Mesenchymal stem cell (in vitro differentiated cells and primary cell): ENCODE data around the gene MDFIC2.

Source experiments
- DNase-seq: peaks from one replicate; pipeline ENCODE4 v3.0.0-alpha.2; 2013
- H2AFZ ChIP-seq: one replicate; pipeline ENCODE4 v1.6.1; 2013; ENCODE audit warnings: low read depth, mild to moderate bottlenecking, control low read depth, inconsistent platforms, low read length, moderate library complexity
- H2AK5ac ChIP-seq: 2 replicates; pipeline ENCODE4 v1.6.1; 2013; ENCODE audit warnings: low read length, moderate library complexity, mild to moderate bottlenecking, inconsistent platforms; ENCODE audit not compliant: severe bottlenecking
- H2BK120ac ChIP-seq: one replicate; pipeline ENCODE4 v1.6.1; 2013; ENCODE audit warnings: low read depth, mild to moderate bottlenecking, inconsistent platforms, low read length, moderate library complexity
- H2BK12ac ChIP-seq, 2 experiments: one replicate each; pipeline ENCODE4 v1.6.1; 2013; ENCODE audit warnings: inconsistent platforms in 2 of 2, low read length in 2 of 2, mild to moderate bottlenecking in 2 of 2, moderate library complexity in 2 of 2, control low read depth in 1 of 2
- H2BK15ac ChIP-seq: one replicate; pipeline ENCODE4 v1.6.1; 2013; ENCODE audit warnings: mild to moderate bottlenecking, low read depth, inconsistent platforms; ENCODE audit not compliant: poor library complexity, severe bottlenecking
- H2BK5ac ChIP-seq: 2 replicates; pipeline ENCODE4 v1.6.1; 2013; ENCODE audit warnings: low read depth, mild to moderate bottlenecking, low read length, control low read depth, inconsistent platforms; ENCODE audit not compliant: poor library complexity, severe bottlenecking
- H3K14ac ChIP-seq, 2 experiments: one replicate each; pipeline ENCODE4 v1.6.1; 2013; ENCODE audit warnings: inconsistent platforms in 2 of 2, low read length in 2 of 2, control low read depth in 1 of 2, mild to moderate bottlenecking in 1 of 2, moderate library complexity in 1 of 2
- H3K18ac ChIP-seq, 2 experiments: one replicate each; pipeline ENCODE4 v1.6.1; 2013; ENCODE audit warnings: inconsistent platforms in 2 of 2, low read length in 2 of 2, control low read depth in 1 of 2, low read depth in 1 of 2, mild to moderate bottlenecking in 1 of 2
- H3K23ac ChIP-seq, 2 experiments: one replicate each; pipeline ENCODE4 v1.6.1; 2013; ENCODE audit warnings: inconsistent platforms in 2 of 2, low read length in 2 of 2, mild to moderate bottlenecking in 2 of 2, moderate library complexity in 2 of 2, control low read depth in 1 of 2
- H3K27ac ChIP-seq: 2 replicates; pipeline ENCODE4 v1.5.1; 2013; ENCODE audit warnings: mild to moderate bottlenecking, moderate library complexity, low read length, control low read depth, inconsistent platforms; ENCODE audit not compliant: poor library complexity, severe bottlenecking
- H3K27me3 ChIP-seq, 2 experiments: 2 replicates each; pipeline versions ENCODE4 v1.6.1 to v1.7.0; 2013; ENCODE audit warnings: low read length in 2 of 2, mild to moderate bottlenecking in 2 of 2, moderate library complexity in 2 of 2, control low read depth in 1 of 2, inconsistent platforms in 1 of 2; ENCODE audit not compliant: control insufficient read depth in 1 of 2, insufficient read depth in 1 of 2
- H3K36me3 ChIP-seq, 2 experiments: 2 replicates each; pipeline versions ENCODE4 v1.6.1 to v1.7.0; 2013; ENCODE audit warnings: low read length in 2 of 2, control low read depth in 1 of 2, inconsistent platforms in 1 of 2, low read depth in 1 of 2, mild to moderate bottlenecking in 1 of 2; ENCODE audit not compliant: insufficient read depth in 2 of 2, control insufficient read depth in 1 of 2
- H3K4ac ChIP-seq, 2 experiments: one replicate each; pipeline ENCODE4 v1.6.1; 2013; ENCODE audit warnings: inconsistent platforms in 2 of 2, low read length in 2 of 2, mild to moderate bottlenecking in 2 of 2, moderate library complexity in 2 of 2, control low read depth in 1 of 2, low read depth in 1 of 2
- H3K4me1 ChIP-seq: 2 replicates; pipeline ENCODE4 v1.6.1; 2013; ENCODE audit warnings: low read depth, low read length, control low read depth; ENCODE audit not compliant: control insufficient read depth, insufficient read depth
- H3K4me2 ChIP-seq: 2 replicates; pipeline ENCODE4 v1.6.1; 2013; ENCODE audit warnings: low read length, mild to moderate bottlenecking, inconsistent platforms; ENCODE audit not compliant: poor library complexity, severe bottlenecking
- H3K4me3 ChIP-seq, 2 experiments: 2 replicates each; pipeline versions ENCODE4 v1.5.1 to v1.7.0; 2013; ENCODE audit warnings: low read length in 2 of 2, mild to moderate bottlenecking in 2 of 2, control low read depth in 1 of 2, low read depth in 1 of 2; ENCODE audit not compliant: insufficient read depth in 1 of 2
- H3K79me1 ChIP-seq: replicated peaks from 2 replicates; pipeline ENCODE4 v1.6.1; 2013; ENCODE audit warnings: mild to moderate bottlenecking, control low read depth, low read length, inconsistent platforms; ENCODE audit not compliant: poor library complexity, severe bottlenecking
- H3K9ac ChIP-seq: 2 replicates; pipeline ENCODE4 v1.7.0; 2013; ENCODE audit warnings: mild to moderate bottlenecking, low read length, moderate library complexity
- H3K9me3 ChIP-seq: 2 replicates; pipeline ENCODE4 v1.7.0; 2013; ENCODE audit warnings: mild to moderate bottlenecking, low read length; ENCODE audit not compliant: control insufficient read depth
- H4K8ac ChIP-seq: one replicate; pipeline ENCODE4 v1.6.1; 2013; ENCODE audit warnings: inconsistent platforms, mild to moderate bottlenecking, low read length, moderate library complexity
- H4K91ac ChIP-seq: one replicate; pipeline ENCODE4 v1.6.1; 2013; ENCODE audit warnings: mild to moderate bottlenecking, low read length, inconsistent platforms
- WGBS: methylation state at CpG from one replicate; pipeline ENCODE4 v1.1.7; 2013; ENCODE audit warnings: mixed read lengths; 5-methylcytosine and 5-hydroxymethylcytosine counted together

MDFIC2 gene

DNA sequence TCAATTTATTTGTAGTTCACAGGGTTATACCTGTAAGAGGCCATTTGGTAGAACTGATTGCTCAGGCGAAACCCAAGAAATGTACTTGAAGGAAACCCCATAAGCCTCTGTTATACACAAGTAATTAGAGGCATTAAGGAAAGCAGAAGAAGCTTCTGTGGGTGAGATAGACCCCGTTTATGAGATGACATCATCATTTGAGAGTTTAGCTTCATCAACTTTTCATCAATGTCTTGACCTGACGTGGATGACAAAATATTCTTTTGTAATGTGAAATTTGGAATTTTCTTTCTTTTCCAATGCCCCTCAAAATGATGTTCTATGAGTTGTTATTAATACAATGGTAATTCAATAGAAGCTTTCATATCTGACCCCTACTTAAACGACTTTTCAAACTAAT lies 136.2 kb downstream of the MDFIC2 start:
- Histone ChIP-seq H3K9ac (no peak overlapping the region), H2BK5ac (no peak overlapping the region), H4K91ac (no peak overlapping the region), H3K9me3 (no peaks in the 10 kb centered on the region), H3K4me3 (no peak overlapping the region), H3K4me1 (no peaks in the 10 kb centered on the region), H2AK5ac (no peak overlapping the region), H3K79me1 (no peaks in the 10 kb centered on the region), H3K4ac (no peak overlapping the region), H2AFZ (no peak overlapping the region), H3K36me3 (no peaks in the 10 kb centered on the region), H4K8ac (no peak overlapping the region), H3K23ac (no peak overlapping the region), H2BK120ac (no peak overlapping the region), H2BK15ac (no peak overlapping the region), H3K27me3 (peaks cover 0 to 3% of the 10 kb centered on the region in 2 experiments), H2BK12ac (no peak overlapping the region), H3K4me2 (no peak overlapping the region), H3K14ac (no peak overlapping the region), H3K27ac (no peak overlapping the region), H3K18ac (no peak overlapping the region)
- 64% methylated on average over 2 of the region's 4 CpGs for WGBS
- DNase-seq: no peak

GRCh38 chr3:70156808-70157207 lies 155.6 kb downstream of the MDFIC2 start:
- Histone ChIP-seq H3K4ac (no peak overlapping the region), H3K79me1 (no peaks in the 10 kb centered on the region), H4K8ac (no peak overlapping the region), H3K4me3 (no peak overlapping the region), H2BK12ac (no peak overlapping the region), H3K4me2 (no peak overlapping the region), H3K27me3 (no peaks in the 10 kb centered on the region), H2BK5ac (no peak overlapping the region), H3K23ac (no peak overlapping the region), H2AK5ac (no peak overlapping the region), H2BK15ac (no peak overlapping the region), H3K27ac (no peak overlapping the region), H2AFZ (no peak overlapping the region), H3K36me3 (no peaks in the 10 kb centered on the region), H2BK120ac (no peak overlapping the region), H4K91ac (no peak overlapping the region), H3K18ac (no peak overlapping the region), H3K4me1 (no peaks in the 10 kb centered on the region), H3K14ac (no peak overlapping the region), H3K9ac (no peak overlapping the region), H3K9me3 (no peaks in the 10 kb centered on the region)
- no CpG with 5 or more reads among the region's 1 CpG for WGBS
- DNase-seq: no peak

- Histone ChIP-seq H3K14ac (no peak overlapping the region), H3K4me1 (no peaks in the 10 kb centered on the region), H2BK120ac (no peak overlapping the region), H2AK5ac (no peak overlapping the region), H3K4ac (no peak overlapping the region), H3K23ac (no peak overlapping the region), H3K9me3 (no peaks in the 10 kb centered on the region), H2BK15ac (no peak overlapping the region), H2BK5ac (no peak overlapping the region), H2AFZ (no peak overlapping the region), H3K27ac (no peak overlapping the region), H3K27me3 (peaks cover 0 to 3% of the 10 kb centered on the region in 2 experiments), H3K36me3 (no peaks in the 10 kb centered on the region), H2BK12ac (no peak overlapping the region), H3K18ac (no peak overlapping the region), H3K4me3 (no peak overlapping the region), H3K79me1 (no peaks in the 10 kb centered on the region), H3K4me2 (no peak overlapping the region), H3K9ac (no peak overlapping the region), H4K8ac (no peak overlapping the region), H4K91ac (no peak overlapping the region)
- WGBS: no CpG with 5 or more reads among the region's 3 CpGs
- DNase-seq: no peak
These were observed 161.8 kb downstream of the MDFIC2 start for GRCh38 chr3:70150599-70150998.

DNA sequence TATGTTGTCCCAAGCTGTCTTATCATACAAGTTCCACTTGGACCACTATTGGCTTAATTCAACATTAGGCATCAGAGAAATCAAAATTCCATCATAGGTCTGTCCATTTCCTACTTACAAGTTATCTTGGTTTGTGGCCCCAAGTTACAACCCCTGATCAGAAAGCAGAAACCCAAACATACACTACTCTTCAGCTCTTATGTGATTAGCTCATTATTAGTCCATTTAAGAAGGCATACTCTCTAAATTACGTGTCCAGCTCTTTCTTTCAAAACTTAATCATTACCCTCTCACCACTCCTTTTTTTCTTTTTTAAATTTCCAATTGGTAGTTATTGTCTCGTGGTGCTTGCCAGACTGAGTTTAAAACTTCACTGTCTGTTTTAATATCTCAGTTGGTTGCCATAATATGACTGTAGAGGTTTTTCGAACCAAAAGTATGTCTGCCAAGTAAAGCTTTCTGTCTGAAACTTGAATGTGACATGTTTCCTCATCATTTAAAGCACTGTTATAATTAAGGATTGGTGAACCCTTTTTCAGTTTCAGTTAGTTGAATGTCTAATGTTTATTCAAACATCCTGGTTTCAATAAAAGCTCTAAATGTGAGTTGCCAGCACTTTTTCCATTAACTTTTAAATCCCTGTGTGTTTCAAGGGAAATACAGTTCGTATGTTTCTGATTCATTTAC lies 162.6 kb downstream of the MDFIC2 start:
- Histone ChIP-seq H4K8ac (no peak overlapping the region), H3K79me1 (no peaks in the 10 kb centered on the region), H3K9ac (peak overlapping the region; percentile 43), H3K4me3 (no peak overlapping the region), H3K4me1 (no peaks in the 10 kb centered on the region), H2AK5ac (no peak overlapping the region), H2AFZ (no peak overlapping the region), H2BK5ac (no peak overlapping the region), H3K4me2 (no peak overlapping the region), H3K23ac (no peak overlapping the region), H2BK12ac (no peak overlapping the region), H3K27ac (no peak overlapping the region), H3K9me3 (no peaks in the 10 kb centered on the region), H3K18ac (no peak overlapping the region), H4K91ac (no peak overlapping the region), H3K4ac (no peak overlapping the region), H3K36me3 (no peaks in the 10 kb centered on the region), H2BK15ac (no peak overlapping the region), H3K14ac (no peak overlapping the region), H3K27me3 (peaks cover 0 to 3% of the 10 kb centered on the region in 2 experiments), H2BK120ac (no peak overlapping the region)
- 50% methylated on average over 3 of the region's 4 CpGs for WGBS
- no peak for DNase-seq
